NOMO-1 treated with DMSO at 0.1 percent for 48 hours (cell line): ENCODE measurements around the gene PSTPIP1.

ENCODE experiments used
- DNase-seq: peaks from one replicate; lab custom pipeline; 2025; ENCODE audit not compliant: unreplicated experiment; lab: John Stamatoyannopoulos, UW

The PSTPIP1 gene

GRCh38 chr15:77040673-77041072, 45.7 kb downstream of the PSTPIP1 start:
- no peak for DNase-seq

- no peak for DNase-seq
Observed at GRCh38 chr15:77042245-77042919, 47.5 kb downstream of the PSTPIP1 start.

GRCh38 chr15:77042955-77043920, 48.3 kb downstream of the PSTPIP1 start:
- DNase-seq = no peak

GRCh38 chr15:77044228-77045042, 49.5 kb downstream of the PSTPIP1 start:
- DNase-seq = no peak

- no peak for DNase-seq
Observed at GRCh38 chr15:77045985-77046384, 51.1 kb downstream of the PSTPIP1 start.

DNA sequence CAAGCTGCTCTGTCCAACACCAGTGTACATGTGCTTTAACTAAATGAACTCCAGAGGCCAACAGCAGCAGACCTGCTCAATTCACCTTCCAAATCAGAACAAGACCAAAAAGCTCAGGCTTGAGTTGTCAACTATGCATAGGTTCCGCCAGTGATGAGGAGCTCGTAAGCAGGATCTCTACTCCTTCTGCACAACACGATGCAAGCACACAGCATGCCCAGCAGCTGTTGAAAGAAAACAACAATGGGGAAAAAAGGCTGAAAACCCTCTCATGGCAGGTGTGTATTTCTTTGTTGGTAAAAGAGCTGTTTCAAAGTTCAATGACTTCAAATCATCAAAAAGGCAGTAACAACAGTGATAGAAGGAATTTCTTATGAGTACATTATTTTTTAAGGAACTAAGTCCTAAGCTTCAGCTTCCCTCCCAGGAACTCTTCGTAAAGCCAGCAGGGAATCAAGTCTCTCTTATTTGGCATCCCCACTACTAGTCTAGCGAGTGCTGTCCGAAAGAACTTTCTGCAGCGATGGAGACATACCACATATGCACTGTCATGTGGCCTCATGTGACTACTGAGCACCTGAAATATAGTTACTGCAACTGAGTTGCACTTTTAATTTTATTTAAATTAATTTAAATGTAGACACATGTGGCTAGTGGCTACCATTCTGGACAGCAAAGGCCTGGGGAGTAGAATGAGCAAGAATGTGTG, 51.9 kb downstream of the PSTPIP1 start:
- no peak for DNase-seq

- no peak for DNase-seq
Observed at GRCh38 chr15:77048135-77048876, 53.4 kb downstream of the PSTPIP1 start.

GRCh38 chr15:77052556-77052955, 57.6 kb downstream of the PSTPIP1 start:
- no peak for DNase-seq

- no peak for DNase-seq
Observed at GRCh38 chr15:77053709-77054108, 58.8 kb downstream of the PSTPIP1 start.

DNA sequence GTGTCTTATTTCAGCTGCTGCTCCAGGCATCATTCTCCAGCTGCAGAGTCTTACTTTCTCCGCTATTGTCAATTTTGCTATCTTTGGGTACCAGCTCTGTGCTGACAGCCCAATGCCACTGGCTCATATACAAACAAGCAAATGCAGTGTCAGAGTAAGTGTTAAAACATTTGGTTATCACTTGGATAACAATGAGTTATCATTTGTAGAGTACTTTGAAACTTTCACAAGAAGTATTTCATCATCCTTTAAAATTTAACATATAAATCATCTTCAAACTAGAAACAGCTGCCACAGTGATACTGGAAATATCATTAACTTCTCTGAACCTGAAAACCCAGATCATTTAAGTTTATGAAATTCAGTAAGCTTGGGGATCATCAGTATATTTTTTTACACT, 62.1 kb downstream of the PSTPIP1 start:
- no peak for DNase-seq

DNA sequence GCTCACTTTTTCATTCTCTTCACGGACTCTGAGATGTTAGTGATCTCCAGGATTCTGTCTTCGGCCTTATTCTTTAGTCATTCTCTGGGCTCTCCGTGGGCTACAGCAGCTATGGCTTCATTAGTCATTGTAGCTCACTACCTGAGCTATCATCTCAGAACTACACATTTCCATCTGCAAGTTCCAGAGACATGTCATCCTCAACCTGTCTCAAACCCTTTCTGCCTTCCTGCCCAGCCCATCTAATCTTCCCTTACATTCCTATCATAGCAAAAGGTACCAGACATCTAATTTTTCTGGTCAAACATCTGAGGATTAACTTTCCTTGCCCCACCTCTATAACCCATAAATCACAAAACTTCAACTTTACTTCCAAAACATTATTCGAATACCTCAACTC, 62.8 kb downstream of the PSTPIP1 start:
- DNase-seq = no peak

- DNase-seq = no peak
Observed at GRCh38 chr15:77058468-77058867, 63.5 kb downstream of the PSTPIP1 start.

DNA sequence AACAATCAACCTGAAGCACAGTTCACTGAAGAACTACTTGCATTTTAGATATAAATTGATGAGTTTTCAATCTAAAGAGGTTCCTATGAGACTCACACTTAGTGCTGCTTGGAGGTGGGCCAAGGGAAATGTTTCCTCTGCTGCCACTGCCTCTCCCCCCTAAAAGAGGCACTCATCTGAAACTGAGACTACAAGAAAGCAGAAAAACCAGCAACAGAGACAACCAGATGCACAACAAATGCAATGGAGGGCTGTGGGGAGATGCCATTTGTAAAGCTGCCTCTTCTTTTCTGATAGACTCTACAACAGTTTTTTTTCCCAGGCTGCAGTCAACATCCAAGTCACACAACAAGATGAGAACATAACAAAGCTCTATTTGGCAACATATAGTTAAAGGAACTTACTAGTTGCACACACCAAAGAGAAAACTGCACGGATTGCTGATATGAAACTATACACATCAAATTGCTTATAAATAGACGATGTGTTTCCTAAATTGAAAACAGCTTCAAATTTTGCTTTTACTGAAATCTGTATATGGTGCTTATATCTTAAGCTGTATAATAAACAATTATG, 64.9 kb downstream of the PSTPIP1 start:
- DNase-seq = no peak

DNA sequence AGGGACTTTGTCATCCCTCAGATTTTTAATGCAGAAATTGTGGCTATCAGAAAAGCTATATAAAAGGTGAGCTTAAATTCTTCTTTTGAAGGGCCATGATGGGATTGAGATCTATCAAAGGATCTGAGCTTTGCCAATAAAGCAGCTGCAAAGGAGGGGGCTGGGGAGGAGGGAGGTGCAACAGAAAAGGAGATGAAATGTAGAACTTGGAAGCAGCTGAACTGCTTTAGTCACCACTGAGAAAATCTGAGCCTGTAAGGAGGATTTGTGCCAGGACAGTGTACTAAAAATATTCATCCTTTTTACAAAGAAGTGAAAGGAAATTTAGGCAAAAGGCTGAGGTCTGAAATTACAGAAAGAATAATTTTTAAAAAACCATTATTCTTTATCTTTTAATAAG, 65.6 kb downstream of the PSTPIP1 start:
- DNase-seq = no peak

DNA sequence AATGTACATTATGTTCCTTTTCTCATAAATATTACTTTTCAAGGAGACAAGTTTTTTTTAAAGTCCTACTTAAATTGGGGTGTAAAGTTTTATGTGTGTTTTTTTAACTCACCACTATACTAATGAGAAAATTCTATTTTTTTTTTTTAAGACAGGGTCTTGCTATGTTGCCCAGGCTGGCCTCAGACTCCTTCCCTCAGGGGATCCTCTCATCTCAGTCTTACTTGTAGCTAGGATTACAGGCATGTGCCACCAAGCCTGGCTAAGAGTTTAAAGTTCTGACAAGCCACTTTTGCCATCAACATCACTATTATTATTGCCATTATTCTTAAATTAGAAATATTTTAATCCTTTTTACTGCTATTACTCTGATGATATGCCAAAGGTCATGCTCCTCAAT, 68.3 kb downstream of the PSTPIP1 start:
- DNase-seq = no peak

DNA sequence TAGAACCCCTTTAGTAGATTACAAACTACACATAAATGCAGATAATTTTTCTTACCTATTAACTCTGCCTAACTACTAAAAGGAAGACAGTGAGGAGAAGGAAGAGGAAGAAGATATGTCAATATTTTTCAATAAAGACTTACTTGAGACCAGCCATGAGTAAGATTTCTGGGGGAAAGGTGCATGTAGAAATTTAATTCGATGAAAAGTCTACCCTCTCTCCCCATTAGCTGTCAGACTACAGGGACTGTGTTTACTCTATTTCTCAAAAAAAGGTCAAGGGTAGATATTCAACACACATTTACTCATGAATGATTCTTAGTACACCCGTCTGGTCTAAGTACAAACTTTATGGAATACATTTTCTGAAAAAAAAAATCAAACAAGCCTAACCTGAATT, 69.1 kb downstream of the PSTPIP1 start:
- DNase-seq = no peak

DNA sequence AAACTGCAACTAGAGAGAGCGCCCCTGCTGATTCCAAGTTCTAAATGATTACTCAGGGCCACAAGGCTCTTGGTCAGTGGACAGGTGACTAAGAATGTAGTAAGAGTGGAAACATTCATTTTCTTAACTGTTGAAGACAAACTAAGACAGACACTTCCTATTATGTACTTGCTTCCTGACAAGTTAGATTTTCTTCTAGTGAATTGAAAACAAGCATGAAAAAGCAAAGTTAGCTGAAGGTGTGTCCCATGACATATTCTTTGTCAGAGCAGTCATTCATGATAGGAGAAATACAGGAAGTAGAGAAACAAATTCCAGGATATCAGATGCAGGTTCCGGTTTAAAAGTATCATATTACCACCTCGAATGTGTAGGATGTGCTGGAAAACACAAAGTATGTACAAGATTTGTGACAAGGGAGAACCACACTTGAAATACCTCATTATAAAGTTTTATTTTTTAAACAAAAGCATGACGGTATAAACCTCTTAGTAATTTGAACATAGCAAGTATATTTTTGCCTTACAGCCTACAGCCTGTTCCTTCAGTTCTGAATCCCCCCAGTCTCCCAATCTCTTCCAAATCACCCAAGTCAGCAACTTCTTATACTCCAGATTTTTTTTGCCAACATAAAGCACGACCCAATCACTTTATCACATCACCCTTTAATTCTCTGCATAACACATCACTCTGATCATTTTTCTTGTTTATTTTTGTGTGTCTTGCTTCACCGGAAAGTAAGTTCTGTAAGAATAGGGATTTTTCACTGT, 69.8 kb downstream of the PSTPIP1 start:
- no peak for DNase-seq

- no peak for DNase-seq
Observed at GRCh38 chr15:77066971-77067690, 72.2 kb downstream of the PSTPIP1 start.
